ENCODE data around the gene UFD1. TPM values are rescaled to one million over a fixed set of nuclear protein-coding genes. Genes with fewer than 3 reads are reported as not detected.

Gene UFD1
- total and polyA plus RNA-seq, 4 donors, result 23.1 to 111 (median 70.0) TPM

GRCh38 chr22:19526702-19527111 lies 47.7 kb upstream of the UFD1 start:
- Histone ChIP-seq H3K27me3 (ENCODE audit: control insufficient read depth in 3 of 3, insufficient read depth in 3 of 3, low read length in 2 of 3) (peaks cover 0 to 11% (median 6%) of the 10 kb centered on the region in 3 donors), H3K27ac (ENCODE audit: low read depth in 1 of 2, low read length in 1 of 2) (peak overlapping the region in 1 of 2 donors; percentile 94), H3K9ac (ENCODE audit: insufficient read depth in 1 of 2, low read length in 2 of 2) (no peak overlapping the region), H3K36me3 (ENCODE audit: control insufficient read depth in 4 of 4, insufficient read depth in 4 of 4, low read length in 4 of 4) (peaks cover 0 to 6% (median 0%) of the 10 kb centered on the region in 4 donors), H3K9me3 (ENCODE audit: control insufficient read depth in 4 of 4, insufficient read depth in 3 of 4, low read length in 3 of 4) (peaks cover 0 to 5% (median 0%) of the 10 kb centered on the region in 4 donors), H3K4me3 (no peak overlapping the region), H3K4me1 (ENCODE audit: control insufficient read depth in 5 of 5, insufficient read depth in 5 of 5, low read length in 5 of 5) (peaks cover 0 to 24% (median 10%) of the 10 kb centered on the region in 5 donors)
- no peak for DNase-seq
- no peak for TF ChIP-seq CTCF (IDR thresholded peaks at IDR 0.05; ENCODE audit: control extremely low read depth, extremely low read depth)
- WGBS, 2 donors, result 83 to 84% methylated on average over 7 of the region's 7 CpGs
- ATAC-seq (ENCODE audit: insufficient read depth, low FRiP score), result no peak

GRCh38 chr22:19526076-19526701 lies 47.2 kb upstream of the UFD1 start:
- Histone ChIP-seq H3K9me3 (ENCODE audit: control insufficient read depth in 4 of 4, insufficient read depth in 3 of 4, low read length in 3 of 4) (peaks cover 0 to 5% (median 0%) of the 10 kb centered on the region in 4 donors), H3K9ac (ENCODE audit: insufficient read depth in 1 of 2, low read length in 2 of 2) (no peak overlapping the region), H3K27me3 (ENCODE audit: control insufficient read depth in 3 of 3, insufficient read depth in 3 of 3, low read length in 2 of 3) (peaks cover 0 to 11% (median 6%) of the 10 kb centered on the region in 3 donors), H3K4me3 (no peak overlapping the region), H3K36me3 (ENCODE audit: control insufficient read depth in 4 of 4, insufficient read depth in 4 of 4, low read length in 4 of 4) (peaks cover 0 to 6% (median 0%) of the 10 kb centered on the region in 4 donors), H3K4me1 (ENCODE audit: control insufficient read depth in 5 of 5, insufficient read depth in 5 of 5, low read length in 5 of 5) (peaks cover 0 to 24% (median 10%) of the 10 kb centered on the region in 5 donors), H3K27ac (ENCODE audit: low read depth in 1 of 2, low read length in 1 of 2) (peak overlapping the region in 1 of 2 donors; percentile 94)
- no peak for TF ChIP-seq CTCF (IDR thresholded peaks at IDR 0.05; ENCODE audit: control extremely low read depth, extremely low read depth)
- no peak for DNase-seq
- 95 to 96% methylated on average over 11 of the region's 11 CpGs for WGBS, 2 donors
- ATAC-seq (ENCODE audit: insufficient read depth, low FRiP score), result no peak

- no peak for TF ChIP-seq CTCF (IDR thresholded peaks at IDR 0.05; ENCODE audit: control extremely low read depth, extremely low read depth)
- WGBS, 2 donors, result 54 to 65% methylated on average over 3 of the region's 3 CpGs
- DNase-seq (no peak), ATAC-seq (ENCODE audit: insufficient read depth, low FRiP score) (no peak)
- peaks cover 0 to 6% (median 0%) of the 10 kb centered on the region in 4 donors for H3K36me3 ChIP-seq (ENCODE audit: control insufficient read depth in 4 of 4, insufficient read depth in 4 of 4, low read length in 4 of 4)
- no peak overlapping the region for H3K4me3 ChIP-seq
- peaks cover 0 to 24% (median 10%) of the 10 kb centered on the region in 5 donors for H3K4me1 ChIP-seq (ENCODE audit: control insufficient read depth in 5 of 5, insufficient read depth in 5 of 5, low read length in 5 of 5)
- H3K27me3 ChIP-seq (ENCODE audit: control insufficient read depth in 3 of 3, insufficient read depth in 3 of 3, low read length in 2 of 3), result peaks cover 0 to 11% (median 6%) of the 10 kb centered on the region in 3 donors
- H3K9me3 ChIP-seq (ENCODE audit: control insufficient read depth in 4 of 4, insufficient read depth in 3 of 4, low read length in 3 of 4), result peaks cover 0 to 5% (median 0%) of the 10 kb centered on the region in 4 donors
- peak overlapping the region; percentile 85 to 94 for H3K27ac ChIP-seq (ENCODE audit: low read depth in 1 of 2, low read length in 1 of 2)
- no peak overlapping the region for H3K9ac ChIP-seq (ENCODE audit: insufficient read depth in 1 of 2, low read length in 2 of 2)
These were observed 46.7 kb upstream of the UFD1 start for GRCh38 chr22:19525666-19526065.
